GM21786 (cell line): ENCODE measurements around the gene ANKFY1.

Experiments
- ATAC-seq: cut with Tn5 transposase; IDR thresholded peaks from one replicate; pipeline ENCODE4 v1.9.1; 2021; ENCODE audit not compliant: unreplicated experiment

The ANKFY1 gene

DNA sequence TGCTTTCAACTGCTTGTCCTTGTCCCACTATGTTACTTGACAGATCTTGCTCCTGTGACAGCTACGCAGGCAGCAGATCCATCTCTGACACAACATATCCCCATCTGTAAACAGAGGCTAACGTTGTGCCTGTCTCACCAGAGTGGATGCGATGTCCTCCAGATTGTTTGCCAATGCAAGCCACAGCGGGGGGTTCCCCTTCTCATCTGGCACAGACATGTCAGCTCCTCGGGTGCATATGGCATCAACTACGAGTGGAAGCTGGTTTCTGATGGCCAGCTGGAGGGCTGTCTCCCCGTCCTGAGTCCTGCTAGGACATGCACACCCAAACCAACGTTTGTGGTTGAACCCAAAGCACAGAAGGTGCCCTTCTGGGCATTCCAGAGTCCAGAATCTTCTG lies 81.7 kb downstream of the ANKFY1 start:
- no peak for ATAC-seq

DNA sequence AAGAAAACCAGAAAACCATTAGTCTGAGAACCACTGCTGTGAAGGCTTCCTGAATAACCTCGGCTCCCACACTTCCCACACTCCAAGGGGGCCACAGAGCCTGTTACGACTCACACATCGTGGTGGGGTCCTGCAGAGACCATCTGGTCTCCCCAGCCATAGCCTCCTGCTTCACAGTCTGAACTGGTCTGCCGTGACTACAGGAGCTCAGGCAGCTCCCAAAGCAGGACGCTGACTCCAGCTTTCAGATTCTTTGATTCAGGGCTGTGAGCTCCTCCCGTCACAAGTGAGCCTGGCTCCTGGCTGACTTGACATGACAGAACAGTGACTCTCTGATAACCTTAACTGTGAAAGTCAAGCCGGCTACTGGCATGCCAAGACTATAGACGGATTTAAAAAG lies 83.0 kb downstream of the ANKFY1 start:
- ATAC-seq, result no peak

DNA sequence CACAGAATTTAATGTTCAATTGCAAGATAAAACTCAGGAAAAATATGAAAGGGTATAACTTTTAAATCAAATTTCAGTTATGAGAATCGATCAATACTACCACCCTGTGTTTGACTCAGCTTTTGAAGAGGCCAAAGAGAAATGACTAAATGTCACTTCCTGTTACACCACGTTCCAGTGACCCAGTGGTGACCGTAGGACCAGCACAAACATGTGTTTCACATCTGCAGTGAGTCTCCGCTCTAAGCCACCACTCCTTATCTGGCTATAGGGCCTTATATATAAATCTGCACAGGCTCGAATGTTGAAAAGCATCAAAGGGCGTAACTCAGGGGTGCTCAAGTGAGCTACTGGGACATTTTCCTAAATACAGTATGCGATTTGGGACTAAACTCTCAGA lies 84.7 kb downstream of the ANKFY1 start:
- ATAC-seq, result no peak

DNA sequence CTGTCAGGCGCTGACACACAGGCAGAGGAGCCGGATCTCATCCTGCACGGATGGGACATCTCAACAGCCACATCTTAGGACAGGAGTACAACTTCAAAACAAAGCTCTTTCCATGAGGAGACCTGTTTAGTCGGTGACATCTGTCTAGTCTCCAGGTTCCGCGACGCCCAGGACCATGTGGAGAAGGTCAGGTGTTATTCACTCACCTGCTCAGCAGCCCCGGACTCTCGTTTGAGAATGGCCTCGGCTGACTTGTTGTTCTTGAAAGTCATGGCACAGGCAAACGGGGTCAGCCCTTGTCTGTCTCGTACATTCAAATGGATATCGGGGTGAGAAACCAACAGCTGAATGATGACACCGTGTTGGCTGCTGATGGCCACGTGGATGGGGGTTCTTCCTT lies 85.1 kb downstream of the ANKFY1 start:
- ATAC-seq, result no peak

DNA sequence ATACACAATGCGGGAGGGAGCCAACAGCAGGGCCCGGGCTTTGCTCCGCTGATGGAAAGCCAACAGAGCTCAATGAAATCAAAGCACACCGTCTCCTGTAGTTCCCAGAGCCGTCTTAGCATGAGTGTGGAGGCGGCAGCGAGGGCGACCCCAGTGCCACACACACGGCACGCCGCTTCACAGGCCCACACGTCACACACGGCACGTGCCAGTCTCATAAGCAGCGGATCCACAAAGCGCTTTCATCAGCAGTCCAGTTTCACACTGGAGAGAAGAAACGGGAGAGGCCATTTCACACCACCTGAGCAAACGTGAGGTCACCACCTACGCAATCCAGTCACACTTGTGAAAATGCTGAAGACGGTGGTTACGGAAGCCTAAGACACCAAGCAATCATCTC lies 86.0 kb downstream of the ANKFY1 start:
- no peak for ATAC-seq

DNA sequence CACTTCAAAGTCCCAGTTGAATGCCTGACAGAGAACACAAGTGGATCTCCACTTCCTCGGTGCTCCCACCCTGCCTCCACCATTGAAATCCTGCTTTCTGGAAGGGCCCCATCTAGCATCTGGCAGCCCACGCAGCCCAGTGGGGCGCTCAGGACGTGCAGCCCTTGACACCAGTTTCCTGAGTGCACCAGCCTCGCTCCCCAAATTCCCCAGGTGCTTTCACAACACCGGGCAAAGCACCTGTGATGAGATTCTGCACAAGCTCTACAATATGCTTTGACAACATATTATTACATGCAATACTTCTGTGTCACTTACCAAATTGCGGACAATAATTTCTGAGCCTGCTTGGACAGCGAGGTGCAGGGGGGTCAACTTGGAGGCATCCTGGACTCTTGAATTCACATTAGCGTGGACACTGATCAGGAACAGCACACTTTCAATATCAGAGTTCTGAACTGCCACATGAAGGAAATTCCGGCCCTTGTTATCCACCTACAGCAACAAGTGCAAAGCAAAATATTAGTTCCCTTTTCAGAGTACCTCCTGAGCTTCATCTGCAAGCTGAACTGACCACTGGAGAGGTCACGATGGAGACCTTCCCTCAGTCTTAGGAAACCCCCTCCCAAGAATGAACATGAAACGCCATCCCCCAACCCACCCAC lies 86.8 kb downstream of the ANKFY1 start:
- no peak for ATAC-seq

DNA sequence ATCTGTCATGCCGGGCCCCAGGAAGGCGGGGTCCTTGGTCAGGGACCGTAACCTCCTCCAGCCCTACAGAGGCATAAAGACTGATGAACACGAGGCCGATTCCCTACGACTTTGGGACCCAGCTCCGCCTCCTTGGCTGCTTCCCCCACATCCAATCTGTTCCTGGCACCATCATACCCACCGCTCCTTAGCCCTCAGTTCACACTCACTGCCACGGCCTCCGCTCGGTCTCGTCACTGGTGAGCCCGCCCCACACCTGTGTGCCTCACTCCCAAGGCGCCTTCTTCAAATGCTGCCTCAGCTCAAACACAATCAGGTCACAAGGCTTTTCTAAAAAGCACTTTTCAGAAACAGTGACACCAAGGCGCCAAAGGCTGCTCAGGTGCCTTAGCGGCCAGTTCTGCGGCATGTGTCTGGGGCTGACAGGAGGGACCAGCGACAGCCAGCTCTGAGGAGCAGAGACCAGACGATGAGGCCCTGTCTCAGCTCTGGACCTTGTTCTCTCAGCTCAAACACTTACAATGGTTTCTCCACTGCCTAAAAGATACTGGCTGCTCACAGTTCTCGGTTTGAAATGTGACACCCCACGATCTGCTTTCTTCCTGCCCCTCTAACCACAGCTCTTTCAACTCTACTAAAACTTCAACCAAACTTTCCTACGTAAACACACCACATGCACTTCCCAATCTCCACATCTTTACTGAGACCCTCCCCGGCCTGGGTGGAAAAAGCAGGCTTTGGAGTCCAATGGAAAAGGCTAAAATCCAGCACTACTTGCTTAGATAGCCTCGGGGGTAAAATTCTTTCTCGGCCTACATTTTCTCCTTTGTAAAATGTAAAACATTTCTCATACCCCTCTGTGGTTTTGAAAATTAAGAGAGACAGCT lies 87.6 kb downstream of the ANKFY1 start:
- ATAC-seq, result no peak

DNA sequence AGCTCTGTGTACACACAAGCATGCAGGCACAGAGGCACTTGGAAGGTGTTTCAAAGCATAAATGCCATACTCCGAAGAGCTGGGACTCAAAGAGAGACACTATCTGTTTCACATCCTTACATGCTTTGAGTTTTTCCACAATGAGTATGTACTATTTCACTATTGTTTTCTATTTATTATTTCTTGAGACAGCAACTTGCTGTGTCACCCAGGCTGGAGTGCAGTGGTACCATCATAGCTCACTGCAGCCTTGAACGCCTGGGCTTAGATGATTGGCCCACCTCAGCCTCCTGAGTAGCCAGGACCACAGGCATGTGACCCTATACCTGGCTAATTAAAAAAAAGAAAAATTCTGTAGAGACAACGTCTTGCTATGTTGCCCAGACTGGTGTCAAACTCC lies 89.2 kb downstream of the ANKFY1 start:
- no peak for ATAC-seq

DNA sequence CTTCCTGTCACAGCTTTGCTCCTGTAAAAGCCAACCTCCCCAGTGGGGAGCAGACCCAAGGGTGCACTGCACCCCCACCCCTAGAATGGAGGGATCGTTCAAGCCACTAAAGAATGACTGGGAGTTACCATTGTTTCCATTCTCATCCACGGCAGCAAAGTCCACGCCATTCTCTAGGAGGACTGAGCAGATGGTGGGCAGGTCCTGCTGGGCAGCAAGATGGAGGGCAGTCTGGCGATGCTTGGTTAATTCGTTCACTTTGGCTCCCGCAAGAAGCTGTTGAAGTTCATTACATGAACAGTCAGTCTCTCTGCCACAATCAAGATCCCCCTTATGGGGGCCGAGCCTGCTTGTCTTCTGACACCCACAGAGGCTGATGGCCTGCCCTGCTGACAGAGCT lies 90.0 kb downstream of the ANKFY1 start:
- no peak for ATAC-seq

DNA sequence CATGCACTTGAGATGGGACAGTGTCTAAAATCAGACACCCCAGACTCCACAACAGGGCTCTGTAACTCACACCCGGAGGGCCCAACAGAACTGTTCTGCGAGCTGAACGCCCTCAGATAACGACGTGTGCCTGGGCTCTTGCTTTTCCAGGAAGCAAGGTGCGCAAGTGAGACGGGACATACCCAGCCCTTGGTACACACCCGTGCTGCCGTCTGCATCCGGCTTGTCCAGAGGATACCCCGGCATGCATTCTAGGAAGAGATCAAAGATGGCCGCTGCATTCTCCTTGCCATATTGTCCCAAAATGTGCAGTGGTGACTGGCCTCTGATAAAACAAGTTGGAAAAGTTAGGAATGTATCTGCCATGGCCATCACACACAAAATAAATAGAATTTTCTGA lies 91.4 kb downstream of the ANKFY1 start:
- ATAC-seq, result no peak

DNA sequence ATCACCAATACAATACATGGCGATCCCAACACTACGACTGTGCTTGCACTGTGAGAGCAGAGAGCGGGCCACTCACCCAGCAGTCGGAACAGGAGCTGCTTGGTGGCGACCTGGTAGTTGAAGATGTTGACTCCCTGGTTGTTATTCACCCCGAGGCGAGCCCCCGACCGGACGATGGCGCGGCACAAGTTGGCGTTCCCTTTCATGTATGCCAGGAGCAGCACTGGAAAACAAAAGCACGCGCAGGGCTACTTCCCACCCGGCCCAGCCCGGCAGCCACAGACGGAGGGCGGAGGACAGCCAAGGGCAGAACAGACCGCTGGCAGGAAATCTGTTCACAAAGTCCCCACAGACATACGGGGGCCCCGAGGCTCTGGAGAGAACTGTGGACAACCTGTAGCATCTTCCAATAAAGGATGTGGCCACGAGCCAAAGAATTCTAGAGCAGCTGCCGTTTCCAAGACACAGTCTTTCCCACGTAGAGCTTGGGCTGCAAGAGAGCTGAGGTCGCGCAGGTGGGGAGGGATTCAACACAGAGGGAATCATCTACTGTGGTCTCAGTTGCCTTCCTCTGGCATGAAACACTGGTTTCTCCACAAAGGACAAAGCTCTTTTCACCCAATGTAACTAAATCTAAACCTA lies 93.0 kb downstream of the ANKFY1 start:
- no peak for ATAC-seq

DNA sequence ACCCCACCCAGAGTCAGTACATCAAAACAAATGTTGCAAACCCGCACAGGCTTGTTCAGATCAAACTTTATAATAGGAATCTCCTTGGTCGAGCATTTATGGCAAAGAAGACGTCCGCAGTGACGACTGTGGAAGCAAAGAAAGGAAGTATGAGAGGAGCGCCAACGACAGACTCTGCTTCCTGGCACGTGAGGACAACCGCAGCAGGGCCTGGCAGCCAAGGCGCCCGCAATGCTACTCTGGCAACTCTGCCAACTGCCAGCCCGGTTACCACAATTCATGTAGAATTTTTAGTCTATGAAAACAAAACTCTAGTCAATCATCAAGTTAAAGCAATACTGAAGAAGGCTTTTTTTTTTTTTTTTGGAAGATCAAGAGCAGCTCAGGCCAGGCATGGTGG lies 96.0 kb downstream of the ANKFY1 start:
- no peak for ATAC-seq

DNA sequence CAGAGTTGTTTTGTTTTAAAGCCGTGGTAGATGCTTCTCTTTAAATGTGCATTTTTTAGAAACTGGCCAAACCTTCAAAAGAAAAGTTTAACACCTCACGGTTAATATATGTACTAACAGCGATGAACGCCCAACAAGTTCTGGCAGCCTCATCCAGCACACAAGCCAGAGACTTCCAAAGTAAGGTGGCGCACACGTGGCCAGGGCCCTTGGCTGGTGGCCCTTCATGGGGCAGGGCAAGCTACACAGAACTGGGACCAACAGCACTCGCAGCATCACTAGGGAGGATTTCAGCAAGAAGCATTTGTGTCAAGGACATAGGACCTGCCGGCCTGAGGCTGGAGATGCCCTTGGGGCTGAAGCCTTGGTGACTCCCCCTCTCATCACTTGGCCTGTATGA lies 97.4 kb downstream of the ANKFY1 start:
- ATAC-seq, result no peak

DNA sequence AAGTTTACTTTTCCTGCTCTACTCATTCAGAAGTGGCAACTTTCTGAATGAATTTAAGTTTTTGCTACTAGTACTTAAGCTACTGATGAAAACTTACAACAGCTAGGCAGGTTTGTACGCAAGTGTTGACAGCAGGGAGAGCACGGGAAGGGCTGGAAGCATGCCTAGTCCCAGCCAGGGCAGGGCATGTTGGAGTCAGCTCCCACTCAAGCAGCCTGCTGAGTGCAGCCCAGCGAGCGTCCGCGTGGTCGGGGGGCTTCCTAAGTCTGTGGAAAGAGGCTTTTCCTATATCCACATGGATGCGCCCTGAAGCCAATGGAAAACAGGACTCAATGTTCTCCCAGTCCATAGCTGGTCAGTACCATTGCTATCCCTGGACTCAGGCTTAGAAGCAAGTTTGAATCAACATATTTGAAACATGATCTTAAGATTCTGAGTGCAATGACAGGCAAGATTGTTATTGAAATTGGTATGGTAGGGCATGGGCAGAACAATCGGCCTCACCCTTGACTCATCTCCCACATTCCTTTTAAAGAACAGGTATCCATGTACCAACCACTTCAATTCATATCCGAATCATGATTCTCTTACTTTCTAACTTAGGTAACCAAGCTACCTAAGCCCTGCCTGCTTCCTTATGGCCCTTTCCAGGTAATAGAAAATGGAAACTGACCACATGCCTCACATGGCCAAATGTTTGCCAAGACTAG lies 98.3 kb downstream of the ANKFY1 start:
- no peak for ATAC-seq

DNA sequence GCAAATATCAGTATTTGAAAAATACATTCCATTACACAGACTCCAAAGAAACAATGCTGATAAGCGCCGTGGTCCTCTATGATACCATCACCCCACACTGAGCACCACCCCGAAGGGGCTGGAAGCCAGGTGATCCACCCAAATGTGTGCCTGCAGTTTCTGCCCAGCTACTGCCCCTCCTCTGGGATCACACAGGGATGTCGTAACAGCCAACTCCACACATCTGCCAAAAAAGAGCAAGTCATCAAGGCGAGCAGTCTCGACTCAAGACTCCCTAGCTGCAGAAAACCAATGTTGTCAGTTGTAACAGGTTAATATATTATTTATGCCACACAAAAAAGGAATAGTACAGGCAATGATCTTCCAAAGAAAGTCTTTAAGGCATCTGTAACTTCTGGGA lies 99.8 kb downstream of the ANKFY1 start:
- ATAC-seq, result no peak

DNA sequence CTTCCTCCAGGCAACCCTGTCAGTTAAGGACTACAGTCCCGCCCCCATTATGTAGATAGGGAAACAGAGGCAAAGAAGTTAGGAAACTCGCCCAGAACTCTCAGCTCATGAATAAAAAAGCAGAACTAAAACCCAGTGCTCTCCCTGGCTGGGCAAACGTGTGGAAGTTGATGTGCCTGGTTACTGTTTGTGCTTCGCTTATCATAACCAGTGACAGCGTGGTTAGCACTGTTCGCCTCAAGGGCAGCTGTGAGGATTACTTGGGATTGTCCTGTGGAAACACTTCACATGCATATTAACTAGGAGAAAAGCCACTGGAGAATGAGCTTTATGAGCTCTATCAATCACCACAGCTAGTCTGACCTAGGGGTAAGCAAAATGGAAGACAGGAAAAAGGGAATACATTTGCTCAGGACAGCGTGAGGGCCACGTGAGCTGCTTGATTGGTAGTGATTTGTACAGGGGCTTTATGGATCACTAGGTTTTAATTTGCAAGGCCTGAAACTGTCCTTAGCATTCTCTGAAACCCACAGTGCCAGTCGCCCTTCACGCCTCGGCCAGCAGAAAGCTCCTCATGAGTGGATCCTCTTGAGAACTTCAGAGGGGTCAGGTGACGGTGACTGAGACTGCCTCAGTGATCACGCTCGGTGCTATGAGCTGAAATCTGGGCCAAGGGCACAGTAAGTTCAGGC lies 100.9 kb downstream of the ANKFY1 start:
- no peak for ATAC-seq

DNA sequence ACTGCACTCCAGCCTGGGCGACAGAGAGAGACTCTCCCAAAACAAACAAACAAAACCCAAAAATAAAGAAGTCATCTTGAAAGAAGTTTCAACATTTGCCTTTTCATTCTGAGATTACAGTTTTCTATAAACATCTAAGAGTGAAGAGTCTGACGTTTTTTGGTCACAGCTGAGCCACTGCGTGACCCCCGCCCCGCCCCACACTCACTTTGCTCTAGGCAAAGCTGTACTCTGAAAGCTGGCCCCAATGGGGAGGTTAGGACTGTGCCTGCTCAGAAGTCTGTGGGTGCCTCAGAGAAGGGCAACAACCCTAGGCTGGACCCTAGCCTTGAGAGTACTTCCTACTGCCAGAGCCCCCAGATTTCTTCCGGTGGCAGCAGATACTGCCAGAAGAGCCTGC lies 101.5 kb downstream of the ANKFY1 start:
- ATAC-seq, result no peak

DNA sequence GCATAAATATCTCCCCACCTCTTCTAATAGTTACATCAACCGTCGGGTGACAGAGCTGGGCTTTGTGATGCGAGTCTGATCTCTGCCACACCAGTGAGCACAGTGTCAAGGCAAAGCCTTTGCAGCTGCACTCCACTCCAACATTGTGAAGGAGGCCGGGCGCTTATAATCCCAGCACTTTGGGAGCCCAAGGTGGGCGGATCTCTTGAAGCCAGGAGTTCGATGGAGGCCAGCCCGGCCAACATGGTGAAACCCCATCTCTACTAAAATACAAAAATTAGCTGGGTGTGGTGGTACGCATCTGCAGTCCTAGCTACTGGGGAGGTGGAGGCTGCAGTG lies 101.8 kb downstream of the ANKFY1 start:
- ATAC-seq, result no peak

DNA sequence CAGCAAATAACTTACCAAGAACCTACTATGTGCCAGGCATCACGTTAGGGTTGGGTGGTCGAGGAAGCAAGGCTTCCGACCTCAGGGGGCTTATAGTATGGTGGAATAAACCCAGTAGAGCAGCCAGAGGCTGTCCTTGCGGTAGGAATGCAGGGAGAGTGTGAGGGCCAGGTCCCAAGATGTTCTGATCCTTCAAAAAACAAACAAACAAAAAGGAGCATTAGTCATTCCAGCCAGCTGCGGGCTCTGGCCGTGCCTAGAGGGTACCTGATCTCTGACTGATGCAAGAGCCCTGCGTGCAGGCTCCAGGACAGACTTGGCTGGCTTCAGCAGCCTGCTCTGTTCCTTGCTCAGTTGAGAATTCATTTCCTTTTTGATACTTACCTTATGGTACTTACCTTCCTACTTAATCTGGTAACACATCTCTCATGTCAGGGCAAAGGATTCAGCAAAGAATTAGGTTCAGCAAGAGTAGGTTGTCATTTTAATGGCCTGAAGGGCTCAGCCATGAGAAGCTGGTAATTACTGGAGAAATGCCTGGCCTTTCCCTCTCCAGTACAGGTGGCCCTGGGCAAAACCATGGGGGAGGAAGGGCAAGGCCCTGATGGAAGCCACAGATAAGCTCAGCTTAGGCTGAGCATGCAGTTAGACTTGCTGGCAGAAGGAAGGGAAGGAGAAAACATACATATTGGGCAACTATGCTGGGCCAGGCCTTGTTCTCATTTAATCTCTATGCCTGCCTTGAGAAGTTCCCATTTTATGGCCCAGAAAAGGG lies 102.4 kb downstream of the ANKFY1 start:
- no peak for ATAC-seq

DNA sequence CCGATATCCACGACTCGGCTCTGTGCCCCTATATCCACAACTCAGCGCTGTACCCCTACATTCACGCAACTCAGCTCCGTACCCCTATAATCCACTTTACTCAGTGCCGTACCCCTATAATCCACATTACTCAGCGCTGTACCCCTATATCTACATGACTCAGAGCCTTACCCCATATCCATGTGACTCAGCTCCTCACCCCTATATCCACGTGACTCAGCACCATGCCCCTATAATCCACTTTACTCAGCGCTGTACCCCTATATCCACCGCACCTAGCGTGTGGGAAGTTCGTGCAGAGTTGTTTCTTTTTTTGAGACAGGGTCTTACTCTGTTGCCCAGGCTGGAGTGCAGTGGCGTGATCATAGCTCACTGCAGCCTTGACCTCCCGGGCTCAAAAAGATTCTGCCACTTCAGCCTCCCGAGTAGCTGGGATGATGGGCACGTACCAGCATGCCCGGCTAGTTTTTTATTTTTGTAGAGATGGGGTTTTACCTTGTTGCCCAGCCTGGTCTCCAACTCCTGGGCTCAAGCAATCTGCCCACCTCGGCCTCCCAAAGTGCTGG lies 103.4 kb downstream of the ANKFY1 start:
- no peak for ATAC-seq
